HT-29 (cell line): ENCODE measurements around the gene MAGI1. TPM values are rescaled to one million over a fixed set of nuclear protein-coding genes. Genes with fewer than 3 reads are reported as not detected.
A peak's percentile ranks its signal among the peaks of the same experiment; 100 is the strongest.

Experiments
- DNase-seq: peaks from one replicate; pipeline ENCODE4 v3.0.0-alpha.2; 2015; ENCODE audit warnings: low spot score
- total RNA-seq: library from RNA; depleted of rRNA; stranded (reverse); fragments of >200 nt; shearing (Covaris generic); gene quantifications from 2 replicates; pipeline ENCODE4 v1.2.3, GENCODE V29; 2014

MAGI1 gene
- total RNA-seq, 1 experiment from 2014 or later = 15.6 TPM

DNA sequence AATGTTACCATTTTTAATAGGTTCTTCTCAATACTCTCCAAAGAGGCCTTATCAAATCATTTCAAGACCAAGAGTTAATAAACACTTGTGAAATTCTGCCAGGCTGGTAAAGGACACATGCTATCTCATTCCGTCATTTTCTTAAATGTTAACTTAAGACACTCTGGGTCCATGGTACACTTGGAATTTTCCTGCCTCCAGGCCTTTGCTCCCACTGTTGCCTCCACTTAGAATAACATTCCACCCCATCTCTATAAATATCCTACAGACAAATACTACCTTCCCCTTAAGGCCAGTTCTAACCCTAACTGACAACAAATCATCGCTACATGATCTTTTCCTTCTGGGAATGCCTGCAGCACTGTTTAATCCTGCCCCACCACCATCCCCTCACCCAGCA, 24.1 kb downstream of the MAGI1 start:
- no peak for DNase-seq

DNA sequence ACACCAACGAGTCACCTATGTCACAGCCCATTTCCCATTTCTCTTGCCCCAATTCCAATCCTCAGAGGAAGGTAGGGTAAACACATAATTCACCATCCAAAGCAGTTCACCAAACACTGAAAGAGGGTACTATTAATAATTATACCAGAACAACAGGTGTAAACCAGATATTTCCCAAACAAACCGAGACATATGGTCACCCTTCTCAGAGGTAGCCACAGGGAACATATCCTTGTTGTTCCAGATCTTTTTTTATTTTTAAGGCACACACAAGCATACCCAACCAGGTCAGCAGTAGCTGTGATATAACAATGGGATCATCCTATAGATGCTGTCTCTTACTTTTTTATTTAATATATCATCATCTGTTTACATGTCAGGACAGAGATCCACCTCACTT, 24.7 kb downstream of the MAGI1 start:
- DNase-seq = no peak

DNA sequence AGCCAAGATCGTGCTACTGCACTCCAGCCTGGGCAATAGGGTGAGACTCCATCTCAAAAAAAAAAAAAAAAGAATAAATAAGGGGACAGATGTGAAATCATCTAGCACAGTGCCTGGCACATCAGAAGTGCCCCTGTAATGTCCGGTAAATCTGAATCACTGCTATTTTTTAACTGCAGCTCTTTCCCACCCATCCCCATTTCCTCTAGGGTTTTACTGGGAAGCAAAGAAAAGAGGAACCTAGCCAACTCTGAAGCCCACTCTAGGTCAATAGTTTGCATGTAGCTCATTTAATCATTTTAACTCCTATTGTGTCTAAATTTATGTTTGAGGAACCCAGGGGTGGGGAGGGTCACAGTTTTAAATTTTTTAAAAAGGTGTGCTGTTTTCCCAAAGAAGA, 26.0 kb downstream of the MAGI1 start:
- DNase-seq = no peak

DNA sequence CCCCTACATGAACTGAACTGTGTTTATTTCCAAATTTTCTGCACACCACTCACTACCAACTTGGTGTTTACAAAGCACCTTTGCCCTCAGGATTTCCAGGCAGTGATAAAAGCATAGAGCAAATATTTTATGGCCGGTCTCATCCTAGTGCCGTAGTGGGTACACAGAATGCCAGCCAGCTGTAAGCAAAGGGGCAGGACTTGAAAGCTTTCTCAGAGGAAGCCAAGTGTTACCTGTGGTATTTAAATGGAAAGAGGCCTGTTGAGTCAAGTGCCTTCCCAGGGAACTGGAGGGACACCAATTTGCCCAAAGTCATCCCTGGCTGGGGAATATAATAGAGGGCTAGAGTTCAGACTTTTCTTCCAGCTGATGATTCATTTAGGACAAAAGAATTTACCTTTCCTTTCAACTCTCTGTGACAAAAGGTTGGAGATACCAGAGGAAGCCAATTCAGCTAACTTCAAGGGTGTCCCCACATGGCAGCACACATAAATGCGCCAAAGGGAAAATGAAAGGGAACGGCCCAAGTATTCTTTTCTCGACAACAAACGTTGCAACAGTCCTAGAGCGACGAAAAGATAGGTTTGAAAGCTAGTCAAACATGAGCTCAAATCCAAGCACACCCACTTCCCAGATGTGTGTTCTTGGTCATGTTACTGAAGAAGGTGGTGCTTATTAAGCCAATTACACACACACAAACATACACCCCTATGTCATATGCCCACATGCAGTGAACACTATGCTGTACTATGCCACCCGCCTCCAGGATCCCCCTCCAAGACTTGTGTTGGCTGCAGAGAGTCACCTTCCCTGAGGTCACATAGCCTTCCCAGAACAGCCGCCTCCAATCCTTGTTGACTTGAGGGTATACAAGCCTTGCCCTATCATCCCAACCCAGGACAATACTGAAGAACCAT, 27.7 kb downstream of the MAGI1 start:
- DNase-seq = no peak

DNA sequence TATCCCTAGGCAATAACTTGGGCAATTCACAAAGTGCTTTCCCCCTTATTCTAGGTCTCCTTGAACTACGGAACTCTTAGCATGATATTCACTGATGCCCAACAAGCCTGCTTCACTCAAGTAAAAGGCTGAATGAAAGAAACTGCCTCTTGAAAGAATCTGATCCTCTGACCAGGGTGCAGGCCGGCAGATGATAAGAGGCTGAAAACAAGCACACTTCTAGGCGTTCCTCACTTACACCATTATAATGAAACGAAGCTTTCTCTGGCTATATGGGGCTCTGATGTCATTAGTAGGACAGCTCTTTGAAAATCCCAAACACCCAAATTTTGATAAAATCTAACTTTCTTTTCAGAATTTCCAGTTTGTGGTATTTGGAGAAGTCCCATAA, 28.4 kb downstream of the MAGI1 start:
- DNase-seq = no peak

DNA sequence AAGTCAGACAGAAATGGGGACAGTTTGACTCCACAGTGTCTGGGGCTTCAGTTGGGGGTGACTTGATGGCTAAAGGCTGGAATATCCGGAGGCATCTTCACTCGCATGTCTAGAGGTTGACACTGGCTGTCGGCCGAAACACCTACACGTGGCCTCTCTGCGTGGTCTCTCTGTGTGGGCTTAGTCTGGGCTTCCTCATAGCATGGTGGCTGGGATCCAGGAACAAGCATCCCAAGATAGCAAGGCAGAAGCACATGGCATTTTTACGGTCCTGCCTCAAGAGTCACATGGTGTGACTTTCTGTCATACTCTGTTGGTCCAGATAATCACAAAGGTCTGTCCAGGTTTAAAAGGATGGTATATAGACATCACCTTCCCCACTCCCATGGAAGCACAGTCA, 34.5 kb downstream of the MAGI1 start:
- DNase-seq = no peak

DNA sequence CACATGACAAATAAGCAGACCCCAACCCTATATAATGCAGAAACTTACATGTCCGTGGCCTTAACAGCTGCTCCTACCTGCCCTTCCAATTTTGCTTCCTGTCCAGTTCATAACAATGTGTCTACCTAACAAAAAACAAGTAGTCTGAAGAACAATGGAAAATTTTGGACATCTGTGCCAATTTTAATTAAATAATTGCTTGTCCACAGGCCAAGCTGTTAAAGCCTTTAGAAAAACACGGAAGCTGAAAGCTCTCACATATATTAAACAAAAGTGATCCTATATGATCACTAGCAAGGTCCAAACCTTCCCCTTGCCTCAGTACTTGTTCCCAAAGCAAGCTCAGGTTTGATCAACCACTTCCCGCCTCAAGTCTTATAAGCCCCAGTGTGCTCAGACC, 37.1 kb downstream of the MAGI1 start:
- DNase-seq = no peak

DNA sequence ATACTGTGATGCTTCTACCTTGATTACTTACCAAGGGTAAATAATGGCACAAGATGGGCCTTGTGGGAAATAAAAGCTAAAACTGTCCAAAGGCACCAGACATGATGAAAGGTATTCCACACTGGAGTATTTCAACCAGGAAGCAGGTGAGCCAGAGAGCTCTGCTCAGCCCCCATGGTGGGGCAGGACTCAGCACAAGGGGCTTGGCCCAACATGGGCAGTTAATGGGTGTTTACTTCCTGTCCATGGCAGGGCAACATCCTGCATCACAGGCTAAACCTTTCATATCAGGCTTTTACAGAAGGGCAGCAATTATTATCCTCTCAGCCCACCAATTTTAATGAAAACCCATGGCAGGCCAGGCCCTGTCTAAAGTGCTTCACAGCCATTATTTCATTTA, 38.2 kb downstream of the MAGI1 start:
- DNase-seq = no peak

DNA sequence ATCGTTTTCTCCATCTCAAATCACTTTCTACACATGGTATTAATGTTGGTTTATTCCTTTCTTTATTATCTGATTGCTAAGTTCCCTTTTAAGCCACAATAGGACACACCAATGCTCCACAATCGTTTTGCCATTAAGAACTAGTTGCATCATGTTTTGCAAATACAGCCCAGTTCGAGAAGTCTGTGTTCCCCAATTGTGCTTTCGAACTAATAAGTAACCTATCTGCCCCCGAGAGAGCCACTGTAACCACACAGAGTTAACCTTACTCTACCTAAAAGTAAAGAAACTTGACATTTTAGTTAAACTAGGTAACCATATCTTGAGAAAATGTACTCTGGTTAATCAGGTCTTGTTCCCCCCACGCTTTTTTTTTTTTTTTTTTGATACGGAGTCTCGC, 39.1 kb downstream of the MAGI1 start:
- no peak for DNase-seq

DNA sequence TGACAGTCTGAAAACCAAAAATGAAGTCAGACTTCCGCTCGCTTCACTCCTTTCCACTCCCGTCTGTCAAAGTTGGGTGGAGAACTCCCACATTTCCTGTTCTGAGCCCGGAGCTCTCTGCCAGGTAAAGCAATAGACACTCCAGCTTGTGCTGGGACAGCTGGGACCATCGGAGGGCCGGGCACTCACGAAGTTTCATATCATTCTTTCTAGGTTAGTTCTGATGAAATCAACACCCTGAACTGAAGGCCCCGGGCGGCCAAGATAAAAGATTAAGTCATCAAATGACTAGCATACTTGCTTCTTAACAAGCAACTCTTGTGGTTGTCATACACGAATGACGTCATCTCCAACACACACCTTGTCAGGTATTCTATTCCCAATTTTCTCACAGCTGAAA, 42.1 kb downstream of the MAGI1 start:
- peak; percentile 59 for DNase-seq

DNA sequence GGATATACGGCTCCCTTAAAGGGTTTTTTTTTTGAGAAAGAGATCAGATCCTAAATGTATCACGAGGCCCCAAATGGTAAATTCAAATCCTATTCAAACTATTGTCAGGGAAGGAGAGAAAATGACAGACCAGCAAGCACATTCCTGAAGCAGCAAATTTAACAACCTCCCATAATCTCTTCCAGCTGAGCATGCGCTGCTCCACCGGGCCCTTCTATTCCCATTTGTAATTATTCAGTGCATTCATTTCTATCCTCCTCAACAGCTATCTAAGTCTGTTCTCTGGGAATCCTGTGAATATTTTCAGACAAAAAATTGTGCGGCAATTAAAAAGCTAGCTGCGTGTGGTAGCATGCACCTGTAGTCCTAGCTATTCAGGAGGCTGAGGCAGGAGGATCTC, 43.2 kb downstream of the MAGI1 start:
- DNase-seq = no peak

DNA sequence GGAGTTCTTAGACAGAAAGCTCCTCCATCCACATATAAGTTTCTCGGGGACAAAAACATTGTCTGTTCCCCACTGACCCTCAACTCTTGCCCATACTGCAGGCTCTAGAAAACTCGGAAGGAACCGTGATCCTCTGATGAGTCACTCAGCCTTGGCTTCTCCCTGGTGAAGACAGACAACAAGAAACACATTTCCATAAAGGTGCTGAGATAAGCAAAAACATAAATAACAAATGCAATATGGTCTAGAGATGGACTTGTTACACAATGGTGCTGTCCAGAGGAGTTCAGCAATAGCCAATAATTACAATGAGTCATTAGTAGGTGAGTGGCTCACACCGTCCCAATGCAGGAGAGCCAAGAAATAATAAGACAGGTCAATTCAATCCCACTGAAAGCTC, 43.7 kb downstream of the MAGI1 start:
- no peak for DNase-seq

DNA sequence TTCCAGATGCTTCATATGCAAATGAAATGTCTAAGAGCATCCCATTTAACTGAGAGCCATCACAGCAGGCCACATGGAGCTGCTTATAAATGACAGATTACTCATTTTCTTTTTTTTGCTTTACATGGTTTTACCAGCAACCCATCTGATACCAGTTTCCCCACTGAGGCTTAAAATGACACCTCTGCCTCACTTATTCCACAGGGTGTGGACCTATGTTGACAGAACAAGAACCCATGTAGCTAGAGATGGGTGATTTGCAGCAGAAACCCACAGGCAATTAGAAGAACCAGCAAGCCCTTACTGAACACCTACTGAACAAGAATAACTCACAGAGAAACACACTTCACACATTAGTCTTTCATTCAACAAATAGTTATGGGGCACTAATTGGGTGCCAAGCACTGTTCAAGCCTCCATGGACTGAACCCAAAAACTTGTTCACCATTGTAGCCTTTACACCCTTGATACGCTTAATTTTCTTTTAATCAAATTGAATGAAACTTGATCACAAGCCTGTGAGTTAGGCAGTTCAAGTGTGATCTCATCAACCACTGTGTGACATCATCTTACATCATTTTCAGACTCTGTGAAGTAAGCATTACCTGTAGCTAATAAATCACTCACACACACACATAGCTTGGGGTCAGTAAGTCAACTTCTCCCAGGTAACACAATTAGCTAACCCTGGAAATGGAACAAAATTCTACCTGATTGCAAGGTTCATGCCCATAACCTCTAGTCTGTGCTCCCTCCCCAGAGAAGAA, 45.4 kb downstream of the MAGI1 start:
- DNase-seq = no peak

DNA sequence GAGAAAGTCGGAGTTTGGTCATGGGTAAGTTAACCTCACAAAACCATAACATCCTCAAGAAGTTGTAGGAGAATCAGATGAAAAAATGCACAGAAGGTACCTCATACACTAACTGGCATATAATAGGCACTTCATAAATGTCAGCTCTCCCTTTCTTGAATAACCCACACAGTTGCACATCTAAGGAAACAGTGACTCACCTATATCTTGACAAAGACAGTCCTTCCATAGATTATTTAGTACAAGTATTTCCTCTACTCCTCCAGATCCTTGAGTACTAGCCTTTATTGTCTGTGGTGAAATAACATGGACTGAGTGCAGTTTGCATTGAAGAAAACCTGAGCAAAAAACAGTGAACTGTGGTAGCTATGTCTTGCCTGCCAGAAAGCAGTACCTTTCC, 46.6 kb downstream of the MAGI1 start:
- no peak for DNase-seq

DNA sequence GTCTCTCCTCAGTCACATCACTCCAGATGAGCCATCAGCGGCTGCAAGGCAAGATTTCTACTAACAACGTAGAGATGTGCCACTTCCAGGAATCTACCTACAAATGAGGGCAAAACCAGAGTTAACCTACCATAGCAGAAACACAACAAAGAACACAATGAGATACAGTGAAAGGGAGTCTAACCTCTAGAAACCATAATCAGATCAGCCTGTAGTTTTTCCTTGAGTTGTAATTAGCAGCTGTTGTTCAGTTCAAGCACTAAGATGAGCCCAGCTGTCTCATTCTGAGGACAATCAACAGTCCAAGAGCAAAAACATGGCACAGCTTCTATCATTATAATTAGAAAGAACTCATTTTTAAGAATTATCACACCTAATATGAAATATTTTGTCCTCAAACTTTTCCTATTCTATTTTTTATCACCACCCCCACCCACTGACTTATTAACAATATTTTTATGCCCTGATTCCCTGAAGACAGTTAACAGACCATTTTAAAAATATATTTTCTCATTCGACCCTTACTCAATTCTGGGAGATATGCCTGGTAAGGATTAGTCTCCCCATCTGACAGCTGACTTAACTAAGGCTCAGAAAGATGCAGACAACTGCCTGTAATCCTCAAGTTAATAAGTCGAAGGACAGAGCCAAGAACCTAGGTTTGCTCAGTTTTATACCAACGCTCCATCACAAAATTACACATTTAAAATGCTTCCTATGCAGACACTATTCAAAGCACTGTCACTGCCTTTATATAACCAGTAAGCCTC, 50.1 kb downstream of the MAGI1 start:
- no peak for DNase-seq

DNA sequence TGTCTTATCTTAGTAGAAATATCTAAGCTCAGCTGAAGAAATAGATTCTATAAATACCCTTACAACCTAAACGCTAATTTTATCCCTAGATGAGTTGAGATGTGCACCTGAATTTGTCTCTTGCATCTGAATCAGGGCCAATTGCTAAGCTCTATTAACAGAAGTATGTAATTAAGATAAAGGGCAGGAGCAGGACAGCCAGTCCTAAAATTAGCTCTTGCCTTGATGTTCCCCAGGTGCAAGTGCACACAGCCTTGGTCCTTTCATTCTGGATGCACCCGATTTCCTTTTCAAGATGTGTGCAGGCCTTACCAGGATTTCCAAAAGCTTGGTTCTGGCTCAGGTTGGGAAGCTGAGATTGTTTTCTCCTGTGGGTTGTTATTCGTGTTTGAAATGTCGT, 52.4 kb downstream of the MAGI1 start:
- DNase-seq = no peak

DNA sequence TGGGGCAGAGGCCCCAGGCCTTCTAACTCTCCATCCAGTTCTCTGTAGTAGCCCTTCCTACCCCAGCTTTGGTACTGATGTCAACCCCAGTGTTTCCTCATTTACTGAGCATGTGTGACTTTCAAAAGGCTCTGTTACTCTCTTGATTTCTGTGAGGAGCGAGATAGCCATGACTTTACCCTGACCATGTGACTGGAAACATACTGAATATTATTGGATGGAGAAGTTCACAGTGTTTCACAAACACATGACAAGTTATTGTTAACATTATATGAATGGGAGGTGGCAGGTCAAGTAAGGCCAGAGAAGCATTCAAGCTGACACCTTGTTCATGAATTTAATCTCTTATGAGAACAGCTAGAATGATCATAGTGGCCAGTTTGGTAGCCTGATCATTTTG, 53.7 kb downstream of the MAGI1 start:
- no peak for DNase-seq

DNA sequence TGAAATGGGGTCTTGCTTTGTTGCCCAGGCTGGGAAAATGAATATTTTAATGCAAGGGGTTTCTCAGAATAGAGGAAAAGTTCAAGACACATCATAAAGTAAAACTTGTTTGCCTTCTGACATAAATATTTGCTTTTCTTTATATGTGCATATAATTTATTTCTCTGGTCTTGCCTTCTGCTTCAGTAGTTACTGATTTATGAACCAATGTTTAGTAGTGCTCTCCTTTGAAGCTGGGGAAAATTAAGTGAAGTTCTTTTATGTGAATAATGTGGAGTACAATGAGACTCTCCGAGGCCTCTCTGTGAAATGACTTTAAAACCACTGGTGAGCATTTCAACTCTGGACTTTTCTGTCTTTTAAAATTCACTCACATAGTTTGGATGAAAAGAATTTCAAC, 55.6 kb downstream of the MAGI1 start:
- no peak for DNase-seq

DNA sequence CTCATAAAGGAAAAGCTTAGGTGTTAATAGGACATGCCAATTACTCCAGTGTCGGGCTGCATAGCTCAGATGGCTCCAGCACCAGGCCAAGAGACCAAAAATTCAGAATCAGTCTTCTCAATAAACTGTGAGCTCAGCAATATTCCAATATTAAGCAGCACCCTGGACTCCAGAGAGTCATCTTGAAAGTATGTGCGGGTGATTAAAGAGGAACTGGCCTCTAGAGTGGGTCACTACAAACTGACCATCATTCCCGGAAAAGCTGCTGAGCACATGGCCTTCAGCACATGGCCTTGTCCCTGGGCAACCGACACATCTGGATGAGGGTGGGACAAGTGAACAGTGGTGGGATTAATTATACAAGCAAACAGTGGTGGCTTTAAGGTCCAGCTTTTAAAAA, 59.0 kb downstream of the MAGI1 start:
- DNase-seq = no peak

DNA sequence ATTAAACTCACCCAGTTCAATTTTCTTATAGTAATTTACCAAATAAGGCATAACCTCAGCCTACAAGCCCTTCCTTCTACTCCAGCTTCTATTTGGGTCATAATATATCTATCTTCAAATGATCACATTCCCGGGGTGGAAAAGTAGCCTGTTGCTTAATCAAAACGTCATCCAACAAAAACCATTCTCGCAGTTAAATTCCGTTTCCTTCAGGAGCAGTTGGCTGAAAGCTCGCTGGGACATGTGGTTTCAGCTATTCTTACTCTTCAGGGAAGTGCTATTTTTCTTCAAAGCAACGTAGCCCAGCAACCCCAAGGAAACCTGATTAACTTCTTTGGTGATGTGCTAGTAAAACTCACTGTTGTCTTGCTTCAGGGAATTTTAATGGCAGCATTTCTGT, 59.6 kb downstream of the MAGI1 start:
- DNase-seq = no peak

DNA sequence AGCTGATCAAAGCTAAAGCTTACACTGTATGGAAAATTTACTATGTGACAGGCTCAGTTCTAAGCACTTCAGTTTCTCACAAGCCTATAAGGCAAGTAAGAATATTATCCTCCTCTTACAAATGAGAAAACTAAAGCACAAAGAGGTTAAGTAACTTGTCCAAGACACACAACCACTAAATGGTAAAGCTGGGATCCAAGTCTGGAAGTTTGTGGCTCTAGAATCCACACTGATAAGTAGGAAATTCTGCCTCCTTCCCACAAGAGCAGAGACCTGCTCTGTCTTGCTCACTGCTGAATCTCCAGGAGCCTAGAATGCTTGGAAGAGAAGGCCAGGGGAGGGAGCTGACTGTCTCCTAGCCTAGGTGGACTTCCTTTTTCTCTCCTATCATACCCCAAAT, 60.6 kb downstream of the MAGI1 start:
- DNase-seq = no peak

DNA sequence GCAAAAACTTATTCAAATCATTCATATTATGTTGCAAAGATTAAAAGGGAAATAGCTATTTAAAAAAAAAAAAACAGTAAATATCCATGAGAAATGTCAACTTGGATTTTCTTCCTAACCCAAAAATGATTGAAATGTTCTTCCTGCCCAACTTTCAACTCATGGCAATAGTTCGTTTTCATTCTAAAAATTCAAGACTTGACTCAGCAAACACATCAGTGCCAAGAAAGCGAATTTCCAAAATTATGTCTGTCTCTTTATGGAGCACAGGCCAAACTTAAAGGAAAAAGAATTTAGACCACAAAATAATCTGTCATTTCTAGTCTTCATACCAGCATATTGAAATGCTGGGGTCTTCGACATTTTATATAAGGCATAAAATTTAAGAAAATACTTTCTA, 63.7 kb downstream of the MAGI1 start:
- DNase-seq = no peak
